ENCODE measurements around the gene CPHXL2. TPM values are rescaled to one million over a fixed set of nuclear protein-coding genes. Genes with fewer than 3 reads are reported as not detected.

CPHXL2 gene
- total RNA-seq, 8 experiments from 2014 or later: 0.41 to 2.5 (median 0.83) TPM

- Histone ChIP-seq H3K27ac (no peak overlapping the region), H3K4me1 (replicated peaks in 1 of 2) (peaks cover 0 to 1% of the 10 kb centered on the region in 2 donors), H3K4me3 (no peak overlapping the region)
- peak in 3 of 8 experiments; percentile 16 to 90 (median 89) for ATAC-seq (replicated peaks in 6 of 8)
- WGBS, 10 experiments: 56 to 100% (median 100%) methylated on average over 1 to 2 of the region's 2 CpGs; no CpG with 5 or more reads in 1 of the 10 experiments
- in situ Hi-C loops (cut with MboI; ENCODE audit: low pct_unique_long_range_greater_than_20kb in 2 of 9, low sequenced_read_pairs in 9 of 9, unreplicated experiment in 9 of 9): loop anchor here in 1 of 9 experiments (25.0 kb wide), 1 partner anchor 153 kb away; the partner anchor contains the start of gene TMEM170A
These were observed 61.2 kb downstream of the CPHXL2 start for GRCh38 chr16:75615619-75616018.

- Histone ChIP-seq H3K27ac (no peak overlapping the region), H3K4me3 (no peak overlapping the region), H3K4me1 (replicated peaks in 1 of 2) (no peaks in the 10 kb centered on the region)
- peak in 1 of 8 experiments; percentile 26 for ATAC-seq (replicated peaks in 6 of 8)
- in situ Hi-C loops (cut with MboI; ENCODE audit: low pct_unique_long_range_greater_than_20kb in 2 of 9, low sequenced_read_pairs in 9 of 9, unreplicated experiment in 9 of 9): loop anchor here in 1 of 9 experiments (25.0 kb wide), 1 partner anchor 152 kb away; the partner anchor contains the start of gene TMEM170A
- 88 to 100% (median 100%) methylated on average over 1 to 4 of the region's 4 CpGs; no CpG with 5 or more reads in 3 of the 10 experiments for WGBS, 10 experiments
These were observed 62.5 kb downstream of the CPHXL2 start for GRCh38 chr16:75614066-75614897.

Other genes starting within 250 kb of the CPHXL2 start
- 100 to 1,000 TPM in 5 of 8 experiments, 10 to 100 TPM in 3; 43.5 to 130 (median 107) TPM for gene CFDP1, start 243.5 kb downstream of the CPHXL2 start, total RNA-seq
- 10 to 100 TPM in 7 of 8 experiments, 1 to 10 TPM in 1; 7.9 to 24.2 (median 17.1) TPM for gene TMEM170A, start 212.3 kb downstream of the CPHXL2 start, total RNA-seq
- gene CHST6, start 181.6 kb downstream of the CPHXL2 start, total RNA-seq: 1 to 10 TPM in 2 of 8 experiments, under 1 TPM in 6; 0.10 to 9.6 (median 0.49) TPM
- gene CHST5, start 140.9 kb downstream of the CPHXL2 start, total RNA-seq: 1 to 10 TPM in 1 of 8 experiments, under 1 TPM in 7; 0.20 to 1.5 (median 0.48) TPM
- gene TMEM231, start 120.8 kb downstream of the CPHXL2 start, total RNA-seq: 10 to 100 TPM in 6 of 8 experiments, 1 to 10 TPM in 2; 7.8 to 66.5 (median 12.7) TPM
- 100 to 1,000 TPM; 111 to 235 (median 143) TPM for gene GABARAPL2, start 110.6 kb downstream of the CPHXL2 start, total RNA-seq
- 10 to 100 TPM; 34.0 to 67.2 (median 48.7) TPM for gene ADAT1, start 53.7 kb downstream of the CPHXL2 start, total RNA-seq
- 100 to 1,000 TPM; 106 to 187 (median 127) TPM for gene KARS1, start 29.3 kb downstream of the CPHXL2 start, total RNA-seq
- 100 to 1,000 TPM in 5 of 8 experiments, 10 to 100 TPM in 3; 55.4 to 212 (median 150) TPM for gene TERF2IP, start 29.2 kb downstream of the CPHXL2 start, total RNA-seq
- gene DUXB, start 24.5 kb upstream of the CPHXL2 start, total RNA-seq: under 1 TPM in 2 of 8 experiments, not detected in 6; 0.31 to 0.42 TPM
- under 1 TPM in 3 of 8 experiments, not detected in 5; 0.16 to 0.73 (median 0.18) TPM for gene CPHXL, start 49.5 kb upstream of the CPHXL2 start, total RNA-seq

All from motor neuron (in vitro differentiated cells).